SK-N-SH (cell line): ENCODE data around the gene KCNJ12. TPM values are rescaled to one million over a fixed set of nuclear protein-coding genes. Genes with fewer than 3 reads are reported as not detected.

Experiments
- CTCF ChIA-PET: fragments of 300-600, 350-600 bp; formaldehyde crosslinking; extraction: SDS; loops from one replicate; lab custom pipeline; 2021; lab: Yijun Ruan, JAX
- POLR2A ChIA-PET: fragments of 350-600 bp; sonication (Branson Sonifier 250); formaldehyde crosslinking; extraction: SDS; loops from one replicate; lab custom pipeline; 2020; ENCODE audit warnings: antibody characterized with exemption, inconsistent platforms; lab: Yijun Ruan, JAX
- DNase-seq: peaks from one replicate; pipeline ENCODE4 v3.0.0; 2012
- H2AFZ ChIP-seq: fragments of 200-600 bp; sonication (generic); 2 replicates; pipeline ENCODE4 v1.8.1; 2016; ENCODE audit warnings: antibody characterized with exemption, mild to moderate bottlenecking, low read depth
- H3F3A ChIP-seq: fragments of 200-600 bp; sonication (generic); replicated peaks from 2 replicates; pipeline ENCODE3; 2016; ENCODE audit warnings: antibody characterized with exemption, mild to moderate bottlenecking; ENCODE audit not compliant: insufficient read depth
- H3K27ac ChIP-seq, 2 experiments: fragments of 200-500 bp in 1 of 2; fragments of 200-600 bp in 1 of 2; sonication (Bioruptor generic) in 1 of 2; sonication (generic), shearing (Covaris generic) in 1 of 2; 2 replicates each; pipeline versions ENCODE4 v1.5.1 to v1.6.1; 2014 to 2016; ENCODE audit warnings: low read depth in 2 of 2, inconsistent platforms in 1 of 2, low read length in 1 of 2, mild to moderate bottlenecking in 1 of 2, mixed read lengths in 1 of 2
- H3K27me3 ChIP-seq: fragments of 200-600 bp; sonication (generic), shearing (Covaris generic); 2 replicates; pipeline ENCODE4 v1.6.1; 2016; ENCODE audit warnings: mixed run types; ENCODE audit not compliant: insufficient read depth
- H3K36me3 ChIP-seq, 2 experiments: fragments of 200-500 bp in 1 of 2; fragments of 200-600 bp in 1 of 2; sonication (Bioruptor generic) in 1 of 2; sonication (generic) in 1 of 2; replicated peaks in 1 of 2; 2 replicates each; pipeline versions ENCODE3 to v1.5.1; 2014 to 2016; ENCODE audit warnings: low read length in 1 of 2, mild to moderate bottlenecking in 1 of 2; ENCODE audit not compliant: insufficient read depth in 2 of 2, control insufficient read depth in 1 of 2
- H3K4me1 ChIP-seq, 2 experiments: fragments of 200-500 bp in 1 of 2; fragments of 200-600 bp in 1 of 2; sonication (Bioruptor generic) in 1 of 2; sonication (generic), shearing (Covaris generic) in 1 of 2; 2 replicates each; pipeline versions ENCODE4 v1.5.1 to v1.6.1; 2014 to 2016; ENCODE audit warnings: low read depth in 1 of 2, low read length in 1 of 2, mixed run types in 1 of 2; ENCODE audit not compliant: insufficient read depth in 2 of 2, control insufficient read depth in 1 of 2
- H3K4me2 ChIP-seq: fragments of 200-600 bp; sonication (generic), shearing (Covaris generic); 2 replicates; pipeline ENCODE4 v1.6.1; 2017; ENCODE audit warnings: mixed run types
- H3K4me3 ChIP-seq, 2 experiments: fragments of 200-500 bp in 1 of 2; fragments of 200-600 bp in 1 of 2; sonication (Bioruptor generic) in 1 of 2; sonication (generic), shearing (Covaris generic) in 1 of 2; 2 replicates each; pipeline versions ENCODE4 v1.5.1 to v1.8.1; 2014 to 2016; ENCODE audit warnings: low read depth in 2 of 2, inconsistent platforms in 1 of 2, low read length in 1 of 2, mild to moderate bottlenecking in 1 of 2, mixed read lengths in 1 of 2, moderate library complexity in 1 of 2
- H3K79me2 ChIP-seq: fragments of 200-600 bp; sonication (generic); 2 replicates; pipeline ENCODE4 v1.8.1; 2017; ENCODE audit warnings: mild to moderate bottlenecking; ENCODE audit not compliant: insufficient read depth
- H3K9ac ChIP-seq: fragments of 200-600 bp; sonication (generic); 2 replicates; pipeline ENCODE4 v1.6.1; 2017; ENCODE audit warnings: mixed run types
- H3K9me2 ChIP-seq: fragments of 200-600 bp; sonication (generic); 2 replicates; pipeline ENCODE4 v1.6.1; 2017; ENCODE audit warnings: mixed run types
- H3K9me3 ChIP-seq: fragments of 200-600 bp; sonication (generic); 2 replicates; pipeline ENCODE4 v1.6.1; 2017; ENCODE audit warnings: mixed run types, mild to moderate bottlenecking, moderate library complexity
- H4K20me1 ChIP-seq: fragments of 200-600 bp; sonication (generic); 2 replicates; pipeline ENCODE4 v1.6.1; 2017; ENCODE audit warnings: mild to moderate bottlenecking, mixed run types; ENCODE audit not compliant: insufficient read depth
- ELF1 ChIP-seq: IDR thresholded peaks from 2 replicates; pipeline ENCODE4 v1.4.0; 2012
- EP300 ChIP-seq, 2 experiments: IDR thresholded peaks; 2 replicates each; pipeline versions ENCODE4 v1.4.0 to v1.6.1; 2012; ENCODE audit warnings: borderline replicate concordance in 1 of 2, low read depth in 1 of 2, low read length in 1 of 2
- EZH2phosphoT487 ChIP-seq: fragments of 200-600 bp; sonication (generic); IDR thresholded peaks from 2 replicates; pipeline ENCODE4 v1.6.1; 2017; ENCODE audit warnings: low read depth, mixed run types, mild to moderate bottlenecking, antibody characterized with exemption, moderate library complexity, borderline replicate concordance
- FOXJ3 ChIP-seq: sonication (generic); formaldehyde crosslinking; IDR thresholded peaks from 2 replicates; pipeline ENCODE4 v1.5.1; 2020; ENCODE audit warnings: mild to moderate bottlenecking, missing genetic modification reagents
- JUND ChIP-seq: IDR thresholded peaks from 2 replicates; pipeline ENCODE4 v1.4.0; 2012
- MEF2A ChIP-seq: IDR thresholded peaks from 2 replicates; pipeline ENCODE4 v1.4.0; 2012; ENCODE audit warnings: low read depth, borderline replicate concordance
- NRF1 ChIP-seq: IDR thresholded peaks from 2 replicates; pipeline ENCODE4 v1.6.1; 2012; ENCODE audit warnings: low read depth, mild to moderate bottlenecking, low read length
- RCOR1 ChIP-seq: fragments of 150-350 bp; IDR thresholded peaks from 2 replicates; pipeline ENCODE4 v1.6.1; 2017; ENCODE audit warnings: antibody characterized with exemption, low read length
- SIN3A ChIP-seq: IDR thresholded peaks from 2 replicates; pipeline ENCODE4 v1.6.1; 2012; ENCODE audit warnings: low read depth, mild to moderate bottlenecking, low read length, moderate library complexity, borderline replicate concordance
- SMC3 ChIP-seq: IDR thresholded peaks from 2 replicates; pipeline ENCODE4 v1.6.1; 2012; ENCODE audit warnings: low read depth, low read length, improper control_type of control experiment
- TAF1 ChIP-seq: IDR thresholded peaks from 2 replicates; pipeline ENCODE4 v1.6.1; 2012; ENCODE audit warnings: low read depth, mild to moderate bottlenecking, low read length, moderate library complexity, borderline replicate concordance
- TCF12 ChIP-seq: IDR thresholded peaks from 2 replicates; pipeline ENCODE4 v1.4.0; 2012
- TEAD4 ChIP-seq: IDR thresholded peaks from 2 replicates; pipeline ENCODE4 v1.4.0; 2012; ENCODE audit warnings: mild to moderate bottlenecking, borderline replicate concordance; ENCODE audit not compliant: insufficient read depth
- YY1 ChIP-seq: IDR thresholded peaks from 2 replicates; pipeline ENCODE4 v1.4.0; 2012; ENCODE audit warnings: low read depth, mild to moderate bottlenecking
- WGBS: methylation state at CpG from one replicate; pipeline ENCODE4 v1.1.6; 2017; ENCODE audit warnings: low lambda C conversion rate; 5-methylcytosine and 5-hydroxymethylcytosine counted together
- polyA plus RNA-seq, 3 experiments: library from polyadenylated mRNA; depleted of rRNA; stranded (reverse); fragments of >200 nt; gene quantifications; 2 replicates each; pipeline ENCODE4 v1.2.3, GENCODE V29; 2012
- TF ChIP-seq, protein P1 (sequence below): IDR thresholded peaks from 2 replicates; pipeline ENCODE4 v1.4.0; 2012; ENCODE audit warnings: low read depth
- TF ChIP-seq, protein P2 (sequence below): IDR thresholded peaks from 2 replicates; pipeline ENCODE4 v1.4.0; 2012; ENCODE audit warnings: low read depth, borderline replicate concordance
- TF ChIP-seq, protein P3 (sequence below): fragments of 150-350 bp; IDR thresholded peaks from 2 replicates; pipeline ENCODE4 v1.6.1; 2017; ENCODE audit warnings: antibody characterized with exemption, low read length, low read depth, borderline replicate concordance
- TF ChIP-seq, protein P4 (sequence below): IDR thresholded peaks from 2 replicates; pipeline ENCODE4 v1.6.1; 2012; ENCODE audit warnings: mild to moderate bottlenecking, low read depth, low read length, moderate library complexity
- TF ChIP-seq, protein P5 (sequence below): fragments of 200-600 bp; sonication (generic); IDR thresholded peaks from 2 replicates; pipeline ENCODE4 v1.6.1; 2017; ENCODE audit warnings: antibody characterized with exemption, mild to moderate bottlenecking, moderate library complexity

Gene KCNJ12
- polyA plus RNA-seq, 1 of the 3 experiments (the other 2 are of a cell fraction) = 0.36 TPM

DNA sequence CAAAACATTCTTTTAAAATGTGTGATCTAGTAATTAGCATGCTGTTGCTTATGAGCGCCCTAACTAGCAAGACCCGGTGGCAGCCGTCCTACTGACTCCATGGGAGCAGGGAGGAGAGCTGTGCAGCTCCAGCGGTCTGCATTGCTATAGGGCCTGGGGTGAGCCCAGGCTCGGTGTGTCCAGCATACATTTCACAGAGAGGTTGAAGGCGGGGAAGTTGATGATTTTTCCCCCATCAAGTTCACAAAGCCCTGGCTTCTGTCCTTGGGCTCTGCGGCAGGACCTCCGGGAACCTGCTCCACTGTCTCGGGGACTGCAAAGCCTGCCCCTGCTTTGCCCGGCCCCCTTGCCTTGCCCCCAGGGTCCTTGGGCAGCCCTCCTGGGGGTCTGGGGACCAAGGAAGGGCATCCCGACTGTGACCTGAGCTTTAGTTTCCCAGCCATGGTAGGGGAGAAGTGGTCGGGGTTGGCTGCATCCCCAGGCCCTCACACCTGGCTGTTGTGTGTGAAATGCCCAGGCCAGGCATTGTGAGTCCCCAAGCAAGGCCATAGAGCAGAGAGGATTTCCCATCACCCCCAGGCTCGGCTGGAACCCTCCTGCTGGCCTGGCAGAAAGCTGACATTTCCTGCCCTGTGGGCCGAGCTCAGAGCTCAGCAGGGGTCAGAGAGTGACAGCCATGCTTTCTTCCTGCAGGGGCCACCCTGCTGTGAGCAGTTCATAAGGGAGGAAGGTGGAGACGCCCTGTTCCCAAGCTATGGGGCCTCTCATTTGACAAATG is 24.8 kb downstream of the KCNJ12 start:
- H3K4me3 ChIP-seq = no peak overlapping the region
- CTCF ChIA-PET = interaction anchor here (1.4 kb wide), 1 partner anchor 272 kb away, joined by 3 read pairs; no protein-coding TSS in a partner anchor
- no peak overlapping the region for H3K4me2 ChIP-seq
- peaks cover 3 to 15% of the 10 kb centered on the region in 2 experiments; a peak in 1 of 4 replicates for H3K4me1 ChIP-seq
- H3F3A ChIP-seq = peaks cover 3% of the 10 kb centered on the region
- H3K27me3 ChIP-seq = no peaks in the 10 kb centered on the region
- no peak overlapping the region for H3K27ac ChIP-seq
- DNase-seq = no peak
- H3K9me3 ChIP-seq = no peaks in the 10 kb centered on the region
- H3K9ac ChIP-seq = no peak overlapping the region
- H2AFZ ChIP-seq = no peak overlapping the region
- no peaks in the 10 kb centered on the region for H4K20me1 ChIP-seq
- no peaks in the 10 kb centered on the region for H3K36me3 ChIP-seq
- 73% methylated on average over 14 of the region's 15 CpGs for WGBS
- POLR2A ChIA-PET = no interaction called here
- TF ChIP-seq FOXJ3 (no peak), YY1 (no peak), TEAD4 (no peak), SMC3 (no peak), JUND (no peak), NRF1 (no peak), TAF1 (no peak), TCF12 (no peak), ELF1 (no peak), EZH2phosphoT487 (no peak), SIN3A (no peak), EP300 (IDR thresholded peaks at IDR 0.05; ENCODE audit: borderline replicate concordance in 1 of 2, low read depth in 1 of 2, low read length in 1 of 2) (no peak), MEF2A (no peak), RCOR1 (no peak)
- TF ChIP-seq, protein P1, sequence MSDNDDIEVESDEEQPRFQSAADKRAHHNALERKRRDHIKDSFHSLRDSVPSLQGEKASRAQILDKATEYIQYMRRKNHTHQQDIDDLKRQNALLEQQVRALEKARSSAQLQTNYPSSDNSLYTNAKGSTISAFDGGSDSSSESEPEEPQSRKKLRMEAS = no peak
- TF ChIP-seq, protein P2, sequence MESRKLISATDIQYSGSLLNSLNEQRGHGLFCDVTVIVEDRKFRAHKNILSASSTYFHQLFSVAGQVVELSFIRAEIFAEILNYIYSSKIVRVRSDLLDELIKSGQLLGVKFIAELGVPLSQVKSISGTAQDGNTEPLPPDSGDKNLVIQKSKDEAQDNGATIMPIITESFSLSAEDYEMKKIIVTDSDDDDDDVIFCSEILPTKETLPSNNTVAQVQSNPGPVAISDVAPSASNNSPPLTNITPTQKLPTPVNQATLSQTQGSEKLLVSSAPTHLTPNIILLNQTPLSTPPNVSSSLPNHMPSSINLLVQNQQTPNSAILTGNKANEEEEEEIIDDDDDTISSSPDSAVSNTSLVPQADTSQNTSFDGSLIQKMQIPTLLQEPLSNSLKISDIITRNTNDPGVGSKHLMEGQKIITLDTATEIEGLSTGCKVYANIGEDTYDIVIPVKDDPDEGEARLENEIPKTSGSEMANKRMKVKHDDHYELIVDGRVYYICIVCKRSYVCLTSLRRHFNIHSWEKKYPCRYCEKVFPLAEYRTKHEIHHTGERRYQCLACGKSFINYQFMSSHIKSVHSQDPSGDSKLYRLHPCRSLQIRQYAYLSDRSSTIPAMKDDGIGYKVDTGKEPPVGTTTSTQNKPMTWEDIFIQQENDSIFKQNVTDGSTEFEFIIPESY = no peak
- TF ChIP-seq, protein P3, sequence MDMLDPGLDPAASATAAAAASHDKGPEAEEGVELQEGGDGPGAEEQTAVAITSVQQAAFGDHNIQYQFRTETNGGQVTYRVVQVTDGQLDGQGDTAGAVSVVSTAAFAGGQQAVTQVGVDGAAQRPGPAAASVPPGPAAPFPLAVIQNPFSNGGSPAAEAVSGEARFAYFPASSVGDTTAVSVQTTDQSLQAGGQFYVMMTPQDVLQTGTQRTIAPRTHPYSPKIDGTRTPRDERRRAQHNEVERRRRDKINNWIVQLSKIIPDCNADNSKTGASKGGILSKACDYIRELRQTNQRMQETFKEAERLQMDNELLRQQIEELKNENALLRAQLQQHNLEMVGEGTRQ = no peak
- TF ChIP-seq, protein P4, sequence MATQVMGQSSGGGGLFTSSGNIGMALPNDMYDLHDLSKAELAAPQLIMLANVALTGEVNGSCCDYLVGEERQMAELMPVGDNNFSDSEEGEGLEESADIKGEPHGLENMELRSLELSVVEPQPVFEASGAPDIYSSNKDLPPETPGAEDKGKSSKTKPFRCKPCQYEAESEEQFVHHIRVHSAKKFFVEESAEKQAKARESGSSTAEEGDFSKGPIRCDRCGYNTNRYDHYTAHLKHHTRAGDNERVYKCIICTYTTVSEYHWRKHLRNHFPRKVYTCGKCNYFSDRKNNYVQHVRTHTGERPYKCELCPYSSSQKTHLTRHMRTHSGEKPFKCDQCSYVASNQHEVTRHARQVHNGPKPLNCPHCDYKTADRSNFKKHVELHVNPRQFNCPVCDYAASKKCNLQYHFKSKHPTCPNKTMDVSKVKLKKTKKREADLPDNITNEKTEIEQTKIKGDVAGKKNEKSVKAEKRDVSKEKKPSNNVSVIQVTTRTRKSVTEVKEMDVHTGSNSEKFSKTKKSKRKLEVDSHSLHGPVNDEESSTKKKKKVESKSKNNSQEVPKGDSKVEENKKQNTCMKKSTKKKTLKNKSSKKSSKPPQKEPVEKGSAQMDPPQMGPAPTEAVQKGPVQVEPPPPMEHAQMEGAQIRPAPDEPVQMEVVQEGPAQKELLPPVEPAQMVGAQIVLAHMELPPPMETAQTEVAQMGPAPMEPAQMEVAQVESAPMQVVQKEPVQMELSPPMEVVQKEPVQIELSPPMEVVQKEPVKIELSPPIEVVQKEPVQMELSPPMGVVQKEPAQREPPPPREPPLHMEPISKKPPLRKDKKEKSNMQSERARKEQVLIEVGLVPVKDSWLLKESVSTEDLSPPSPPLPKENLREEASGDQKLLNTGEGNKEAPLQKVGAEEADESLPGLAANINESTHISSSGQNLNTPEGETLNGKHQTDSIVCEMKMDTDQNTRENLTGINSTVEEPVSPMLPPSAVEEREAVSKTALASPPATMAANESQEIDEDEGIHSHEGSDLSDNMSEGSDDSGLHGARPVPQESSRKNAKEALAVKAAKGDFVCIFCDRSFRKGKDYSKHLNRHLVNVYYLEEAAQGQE = no peak
- TF ChIP-seq, protein P5, sequence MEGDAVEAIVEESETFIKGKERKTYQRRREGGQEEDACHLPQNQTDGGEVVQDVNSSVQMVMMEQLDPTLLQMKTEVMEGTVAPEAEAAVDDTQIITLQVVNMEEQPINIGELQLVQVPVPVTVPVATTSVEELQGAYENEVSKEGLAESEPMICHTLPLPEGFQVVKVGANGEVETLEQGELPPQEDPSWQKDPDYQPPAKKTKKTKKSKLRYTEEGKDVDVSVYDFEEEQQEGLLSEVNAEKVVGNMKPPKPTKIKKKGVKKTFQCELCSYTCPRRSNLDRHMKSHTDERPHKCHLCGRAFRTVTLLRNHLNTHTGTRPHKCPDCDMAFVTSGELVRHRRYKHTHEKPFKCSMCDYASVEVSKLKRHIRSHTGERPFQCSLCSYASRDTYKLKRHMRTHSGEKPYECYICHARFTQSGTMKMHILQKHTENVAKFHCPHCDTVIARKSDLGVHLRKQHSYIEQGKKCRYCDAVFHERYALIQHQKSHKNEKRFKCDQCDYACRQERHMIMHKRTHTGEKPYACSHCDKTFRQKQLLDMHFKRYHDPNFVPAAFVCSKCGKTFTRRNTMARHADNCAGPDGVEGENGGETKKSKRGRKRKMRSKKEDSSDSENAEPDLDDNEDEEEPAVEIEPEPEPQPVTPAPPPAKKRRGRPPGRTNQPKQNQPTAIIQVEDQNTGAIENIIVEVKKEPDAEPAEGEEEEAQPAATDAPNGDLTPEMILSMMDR = no peak
- H3K79me2 ChIP-seq = no peaks in the 10 kb centered on the region
- no peaks in the 10 kb centered on the region for H3K9me2 ChIP-seq
